GM12878 (cell line): Measurements from ENCODE around the gene SLC30A4. TPM values are rescaled to one million over a fixed set of nuclear protein-coding genes. Genes with fewer than 3 reads are reported as not detected.

Source experiments
- ATAC-seq: fragments of 200-7000 bp; cut with Tn5 transposase; 3 replicates; pipeline ENCODE4 v1.9.1; 2020; ENCODE audit warnings: mild to moderate bottlenecking, moderate library complexity
- BruUV-seq: library from RNA; stranded (reverse); fragments of 400-500 nt; replicated peaks from 2 replicates; lab custom pipeline; 2021; lab: Mats Ljungman, UMichigan
- CTCF ChIA-PET: fragments of 300-600 bp; sonication (Branson Sonifier 250); formaldehyde crosslinking; extraction: SDS; loops from one replicate; lab custom pipeline; 2021; ENCODE audit warnings: inconsistent platforms; lab: Yijun Ruan, JAX
- POLR2A ChIA-PET: fragments of 350-600 bp; formaldehyde crosslinking; extraction: SDS; loops from one replicate; lab custom pipeline; 2021; ENCODE audit warnings: inconsistent platforms; lab: Charles Lee
- RAD21 ChIA-PET: fragments of 300-600 bp; sonication (Branson Sonifier 250); formaldehyde crosslinking; loops from one replicate; lab custom pipeline; 2023; ENCODE audit warnings: antibody characterized with exemption; ENCODE audit not compliant: unreplicated experiment; lab: Charles Lee
- SMC1A ChIA-PET: fragments of 300-600 bp; sonication (Branson Sonifier 250); formaldehyde crosslinking; loops from one replicate; lab custom pipeline; 2023; ENCODE audit not compliant: unreplicated experiment, uncharacterized antibody; lab: Charles Lee
- DNase-seq: peaks from one replicate; pipeline ENCODE4 v3.0.0-alpha.2; 2011; ENCODE audit warnings: low read depth, low spot score
- FAIRE-seq: peaks from 3 replicates; lab custom pipeline; 2011; peaks lifted over from hg19 to GRCh38; lab: Jason Lieb, UNC
- H2AFZ ChIP-seq: 2 replicates; pipeline ENCODE4 v1.6.0; 2011; ENCODE audit warnings: low read depth, low read length, control low read depth; ENCODE audit not compliant: control insufficient read depth
- H3K27ac ChIP-seq: 2 replicates; pipeline ENCODE4 v1.5.1; 2011; ENCODE audit warnings: control low read depth; ENCODE audit not compliant: control insufficient read depth, insufficient read depth
- H3K27me3 ChIP-seq, 2 experiments: replicated peaks in 1 of 2; 2 replicates each; pipeline versions ENCODE4 v1.6.0 to v1.6.1; 2011; ENCODE audit warnings: low read length in 1 of 2; ENCODE audit not compliant: control insufficient read depth in 2 of 2, insufficient read depth in 2 of 2
- H3K36me3 ChIP-seq, 2 experiments: 2 replicates each; pipeline ENCODE4 v1.5.1; 2011; ENCODE audit warnings: low read length in 1 of 2; ENCODE audit not compliant: control insufficient read depth in 2 of 2, insufficient read depth in 2 of 2
- H3K4me1 ChIP-seq: 2 replicates; pipeline ENCODE4 v1.6.1; 2011; ENCODE audit warnings: mild to moderate bottlenecking, low read length, moderate library complexity, mixed read lengths; ENCODE audit not compliant: control insufficient read depth, insufficient read depth
- H3K4me2 ChIP-seq: 2 replicates; pipeline ENCODE4 v1.6.0; 2011; ENCODE audit warnings: control low read depth; ENCODE audit not compliant: control insufficient read depth, insufficient read depth
- H3K4me3 ChIP-seq: fragments of 200-600 bp; sonication (generic); 2 replicates; pipeline ENCODE4 v1.5.1; 2016
- H3K79me2 ChIP-seq: 2 replicates; pipeline ENCODE4 v1.6.0; 2011; ENCODE audit warnings: low read length; ENCODE audit not compliant: control insufficient read depth, insufficient read depth
- H3K9ac ChIP-seq: 2 replicates; pipeline ENCODE4 v1.8.0; 2011; ENCODE audit warnings: low read length, control low read depth, mixed read lengths; ENCODE audit not compliant: control insufficient read depth, insufficient read depth
- H3K9me3 ChIP-seq: replicated peaks from 3 replicates; pipeline ENCODE4 v1.5.1; 2011; ENCODE audit warnings: mild to moderate bottlenecking, low read length; ENCODE audit not compliant: control insufficient read depth, insufficient read depth
- H4K20me1 ChIP-seq: 2 replicates; pipeline ENCODE4 v1.6.0; 2011; ENCODE audit not compliant: control insufficient read depth, insufficient read depth
- ATF2 ChIP-seq: IDR thresholded peaks from 2 replicates; pipeline ENCODE4 v1.6.1; 2012; ENCODE audit warnings: low read length, inconsistent platforms
- BMI1 ChIP-seq: fragments of 450-650 bp; IDR thresholded peaks from 2 replicates; pipeline ENCODE4 v1.6.1; 2016; ENCODE audit warnings: mild to moderate bottlenecking, moderate library complexity, borderline replicate concordance
- PAX8 ChIP-seq: fragments of 450-650 bp; IDR thresholded peaks from 2 replicates; pipeline ENCODE4 v1.6.1; 2017; ENCODE audit warnings: mild to moderate bottlenecking, moderate library complexity
- PML ChIP-seq: IDR thresholded peaks from 2 replicates; pipeline ENCODE4 v1.6.1; 2012; ENCODE audit warnings: low read length, inconsistent platforms
- SRF ChIP-seq, 2 experiments: IDR thresholded peaks; 2 replicates each; pipeline ENCODE4 v1.6.1; 2011; ENCODE audit warnings: low read depth in 2 of 2, low read length in 2 of 2, mild to moderate bottlenecking in 1 of 2, moderate library complexity in 1 of 2
- SUZ12 ChIP-seq: fragments of 200-600 bp; sonication (generic); IDR thresholded peaks from one replicate; pipeline ENCODE4 v1.6.1; 2018; ENCODE audit warnings: antibody characterized with exemption, mild to moderate bottlenecking; ENCODE audit not compliant: unreplicated experiment
- TCF12 ChIP-seq: IDR thresholded peaks from 2 replicates; pipeline ENCODE4 v1.6.1; 2011; ENCODE audit warnings: low read depth, mild to moderate bottlenecking, low read length
- ZBTB33 ChIP-seq: fragments of 450-650 bp; IDR thresholded peaks from 2 replicates; pipeline ENCODE4 v1.6.1; 2017; ENCODE audit warnings: mild to moderate bottlenecking
- WGBS: methylation state at CpG from one replicate; pipeline ENCODE4 v1.1.6; 2016; ENCODE audit warnings: low lambda C conversion rate; ENCODE audit not compliant: insufficient replicate concordance, insufficient coverage; ENCODE audit errors: missing lambda C conversion rate; 5-methylcytosine and 5-hydroxymethylcytosine counted together
- in situ Hi-C: fragments of 300-500 bp; cut with MboI; formaldehyde crosslinking; loops from 9 replicates; pipeline ENCODE4 v1.14.3; 2018; ENCODE audit warnings: mixed read lengths
- intact Hi-C: fragments of 100-400 bp; cut with micrococcal nuclease; formaldehyde crosslinking; loops from one replicate; pipeline ENCODE4 v1.14.2; 2022; ENCODE audit not compliant: unreplicated experiment
- polyA plus RNA-seq, 11 experiments: library from polyadenylated mRNA; depleted of rRNA in 4 of 11; unstranded in 6 of 11; stranded (reverse) in 5 of 11; fragments of >200 nt; fragmentation: Nextera tagmentation in 4 of 11; fragmentation: Illumina TruSeq in 1 of 11; extraction: Ambion mirVana in 4 of 11; extraction: Trizol in 1 of 11; gene quantifications; 1 replicate in 1 of 11; 2 replicates in 10 of 11; pipeline versions ENCODE4 v1.2.1 to v1.2.3, GENCODE V29; 2011 to 2016; ENCODE audit warnings: inconsistent platforms in 2 of 11, missing spikeins in 2 of 11, low read depth in 1 of 11
- total RNA-seq, 4 experiments: library from RNA; depleted of rRNA in 3 of 4; stranded (reverse); fragments of >200 nt in 3 of 4; fragmentation: Illumina TruSeq in 1 of 4; extraction: Trizol in 1 of 4; gene quantifications; 2 replicates each; pipeline versions ENCODE4 v1.2.1 to v1.2.3, GENCODE V29; 2013 to 2021

Gene SLC30A4
- total and polyA plus RNA-seq, 10 of the 15 experiments (the other 5 are each of a cell fraction or from before 2014, with no cell fraction given): 0.05 to 0.31 (median 0.20) TPM

- H3K9me3 ChIP-seq: no peaks in the 10 kb centered on the region
- ChIA-PET SMC1A (no interaction called here), RAD21 (no interaction called here), POLR2A (no interaction called here), CTCF (no interaction called here)
- no peak for FAIRE-seq
- H3K4me1 ChIP-seq: no peaks in the 10 kb centered on the region
- no peaks in the 10 kb centered on the region for H3K79me2 ChIP-seq
- no peak overlapping the region for H3K4me2 ChIP-seq
- no peak overlapping the region for H3K4me3 ChIP-seq
- no peaks in the 10 kb centered on the region; a peak in 1 of 4 replicates for H3K27me3 ChIP-seq
- no peak overlapping the region for H2AFZ ChIP-seq
- intact Hi-C loops: no loop called here
- no TSS peak for BruUV-seq
- no peak overlapping the region for H3K9ac ChIP-seq
- TF ChIP-seq ZBTB33: no peak
- TF ChIP-seq BMI1: no peak
- no peak for TF ChIP-seq PAX8
- no peak for TF ChIP-seq ATF2
- no peak for TF ChIP-seq SRF (IDR thresholded peaks at IDR 0.05; ENCODE audit: low read depth in 2 of 2, low read length in 2 of 2)
- no peak for TF ChIP-seq TCF12
- TF ChIP-seq PML: no peak
- no peak for TF ChIP-seq SUZ12
- in situ Hi-C loops: no loop called here
- no peaks in the 10 kb centered on the region for H4K20me1 ChIP-seq
- WGBS: 58% methylated on average over 8 of the region's 8 CpGs
- no peaks in the 10 kb centered on the region for H3K36me3 ChIP-seq
- ATAC-seq: no peak
- H3K27ac ChIP-seq: no peak overlapping the region
- DNase-seq: no peak
Observed at GRCh38 chr15:45471151-45471550, 51.4 kb downstream of the SLC30A4 start.
